ENCODE data around the gene ZNF430. TPM values are rescaled to one million over a fixed set of nuclear protein-coding genes. Genes with fewer than 3 reads are reported as not detected.

ZNF430 gene
- polyA plus RNA-seq, 3 donors = 1.7 to 2.4 (median 1.9) TPM

DNA sequence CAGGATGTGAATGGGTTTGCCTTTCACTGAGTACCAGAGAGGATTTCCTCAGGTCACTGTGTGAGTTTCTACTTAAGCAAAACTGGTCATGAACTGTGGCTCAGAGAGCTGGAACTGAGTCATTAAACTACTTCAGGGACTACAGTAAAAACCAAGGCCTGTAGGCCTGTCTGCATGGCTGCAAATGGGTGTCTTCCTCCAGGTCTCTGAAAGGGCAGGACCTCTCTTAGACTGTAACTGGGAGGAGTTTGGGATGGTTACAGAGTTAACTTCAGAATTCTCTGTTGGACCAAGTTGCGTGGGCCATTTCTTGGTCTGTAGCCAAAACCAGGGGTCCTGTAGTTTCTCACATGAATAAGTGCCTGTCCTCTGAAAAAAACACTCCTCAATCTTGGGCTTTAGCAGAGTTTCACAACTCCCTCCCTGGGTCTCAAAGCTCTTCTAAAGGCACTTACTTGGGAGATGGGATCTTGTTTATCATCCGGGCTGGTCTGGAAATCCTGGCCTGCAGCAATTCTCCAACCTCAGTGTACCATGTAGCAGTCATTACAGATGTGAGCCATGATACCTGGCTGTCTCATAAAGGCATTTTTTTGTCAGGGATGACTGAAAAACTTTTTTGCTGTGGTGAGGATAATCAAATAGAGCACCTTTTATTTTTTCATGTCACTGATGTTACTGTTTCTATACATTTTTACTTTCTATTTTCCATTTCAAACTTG is 81.2 kb downstream of the ZNF430 start:
- H3K27ac ChIP-seq (ENCODE audit: low read depth, low read length) = no peak overlapping the region
- WGBS, 3 donors = 71 to 82% (median 78%) methylated on average over 2 of the region's 2 CpGs

DNA sequence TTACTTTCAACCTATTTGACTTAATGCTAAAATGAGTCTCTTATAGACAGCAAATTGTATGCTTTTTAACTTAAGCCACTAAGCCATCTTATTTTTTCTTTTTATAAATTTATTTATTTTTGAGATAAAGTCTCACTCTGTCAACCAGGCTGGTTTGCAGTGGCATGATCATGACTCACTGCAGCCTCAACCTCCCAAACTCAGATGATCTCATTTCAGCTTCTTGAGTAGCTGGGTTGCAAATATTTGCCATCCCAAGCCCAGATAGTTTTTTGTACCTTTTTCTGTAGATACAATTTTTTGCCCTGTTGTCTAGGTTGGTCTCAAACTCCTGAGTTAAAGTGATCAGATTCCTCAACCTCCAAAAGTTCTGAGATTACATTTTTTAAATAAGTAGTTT is 88.7 kb downstream of the ZNF430 start:
- H3K27ac ChIP-seq (ENCODE audit: low read depth, low read length) = no peak overlapping the region

Other genes starting within 250 kb of the ZNF430 start
- 1 to 10 TPM in 2 of 3 donors, under 1 TPM in 1; 0.45 to 1.3 (median 1.1) TPM for gene ZNF66, start 244.4 kb upstream of the ZNF430 start, polyA plus RNA-seq
- gene ZNF85, start 97.4 kb upstream of the ZNF430 start, polyA plus RNA-seq = 1 to 10 TPM; 1.5 to 8.2 (median 3.3) TPM
- gene ZNF714, start 61.5 kb downstream of the ZNF430 start, polyA plus RNA-seq = 1 to 10 TPM; 1.2 to 1.3 (median 1.3) TPM
- gene ZNF431, start 121.4 kb downstream of the ZNF430 start, polyA plus RNA-seq = 1 to 10 TPM; 3.3 to 6.4 (median 4.7) TPM